Breast epithelium (tissue), 3 donors: ENCODE data around the gene OGFR.

Experiments
- CTCF ChIP-seq, 3 donors: fragments of 450-650 bp; IDR thresholded peaks; one replicate each; pipeline ENCODE4 v1.5.1; 2016 to 2017; ENCODE audit warnings: antibody characterized with exemption in 3 of 3, mild to moderate bottlenecking in 3 of 3, moderate library complexity in 3 of 3
- POLR2A ChIP-seq: fragments of 450-650 bp; IDR thresholded peaks from one replicate; pipeline ENCODE4 v1.6.1; 2016; ENCODE audit warnings: antibody characterized with exemption, mild to moderate bottlenecking, moderate library complexity
- POLR2AphosphoS5 ChIP-seq, 3 donors: sonication (generic); formaldehyde crosslinking; IDR thresholded peaks; one replicate each; pipeline ENCODE4 v1.6.1; 2017; ENCODE audit warnings: antibody characterized with exemption in 3 of 3

GRCh38 chr20:62823688-62824475 is 19.2 kb downstream of the OGFR start:
- TF ChIP-seq CTCF (IDR thresholded peaks at IDR 0.05): no peak
- no peak for TF ChIP-seq POLR2AphosphoS5 (IDR thresholded peaks at IDR 0.05)
- TF ChIP-seq POLR2A: no peak
